ENCODE data around the gene KCNIP4. TPM values are rescaled to one million over a fixed set of nuclear protein-coding genes. Genes with fewer than 3 reads are reported as not detected.

The KCNIP4 gene
- polyA plus RNA-seq, 1 donor (not counting 4 experiments of a cell fraction or from before 2014, with no cell fraction given): 0.07 TPM

DNA sequence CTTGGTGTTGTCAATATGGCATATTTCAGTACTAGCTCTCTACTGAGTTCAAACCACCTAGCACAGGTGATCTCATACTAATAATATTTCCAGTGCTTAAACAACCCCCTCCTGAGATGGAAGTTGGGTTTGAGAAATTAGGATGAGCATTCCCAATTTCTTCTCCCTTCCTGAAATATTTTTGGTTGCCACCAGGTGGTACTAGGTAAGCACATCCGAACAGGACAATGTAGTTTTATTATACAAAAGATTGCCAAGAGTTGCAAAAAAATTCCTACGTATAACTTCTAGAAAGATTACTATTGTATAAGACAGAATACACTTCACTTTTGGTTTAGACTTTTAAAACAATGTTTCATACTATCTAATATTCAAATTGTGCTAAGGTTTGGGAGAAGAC, 763.8 kb downstream of the KCNIP4 start:
- H3K27ac ChIP-seq (ENCODE audit: control insufficient read depth, insufficient read depth, low read length): no peak overlapping the region
- no peaks in the 10 kb centered on the region for H3K9me1 ChIP-seq (ENCODE audit: control insufficient read depth, extremely low read depth, insufficient read depth, low read length)
- TF ChIP-seq, protein P1, sequence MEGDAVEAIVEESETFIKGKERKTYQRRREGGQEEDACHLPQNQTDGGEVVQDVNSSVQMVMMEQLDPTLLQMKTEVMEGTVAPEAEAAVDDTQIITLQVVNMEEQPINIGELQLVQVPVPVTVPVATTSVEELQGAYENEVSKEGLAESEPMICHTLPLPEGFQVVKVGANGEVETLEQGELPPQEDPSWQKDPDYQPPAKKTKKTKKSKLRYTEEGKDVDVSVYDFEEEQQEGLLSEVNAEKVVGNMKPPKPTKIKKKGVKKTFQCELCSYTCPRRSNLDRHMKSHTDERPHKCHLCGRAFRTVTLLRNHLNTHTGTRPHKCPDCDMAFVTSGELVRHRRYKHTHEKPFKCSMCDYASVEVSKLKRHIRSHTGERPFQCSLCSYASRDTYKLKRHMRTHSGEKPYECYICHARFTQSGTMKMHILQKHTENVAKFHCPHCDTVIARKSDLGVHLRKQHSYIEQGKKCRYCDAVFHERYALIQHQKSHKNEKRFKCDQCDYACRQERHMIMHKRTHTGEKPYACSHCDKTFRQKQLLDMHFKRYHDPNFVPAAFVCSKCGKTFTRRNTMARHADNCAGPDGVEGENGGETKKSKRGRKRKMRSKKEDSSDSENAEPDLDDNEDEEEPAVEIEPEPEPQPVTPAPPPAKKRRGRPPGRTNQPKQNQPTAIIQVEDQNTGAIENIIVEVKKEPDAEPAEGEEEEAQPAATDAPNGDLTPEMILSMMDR (optimal IDR thresholded peaks at IDR 0.05 in 1 of 3, IDR thresholded peaks at IDR 0.05 in 1 of 3, conservative IDR thresholded peaks at IDR 0.05 in 1 of 3; ENCODE audit: extremely low read depth in 1 of 3, insufficient read depth in 2 of 3, low read length in 3 of 3): no peak
- dilution Hi-C loops (cut with MboI; ENCODE audit: extremely low pct_ligation_motif_present, low sequenced_read_pairs): no loop called here
- H4K20me1 ChIP-seq (ENCODE audit: control insufficient read depth, extremely low read depth, insufficient read depth, low read length): no peaks in the 10 kb centered on the region
- H3K9ac ChIP-seq (ENCODE audit: control insufficient read depth, extremely low read depth, insufficient read depth, low read length): no peak overlapping the region
- no peaks in the 10 kb centered on the region for H3K36me3 ChIP-seq (ENCODE audit: control insufficient read depth in 2 of 2, extremely low read depth in 1 of 2, insufficient read depth in 2 of 2, low read length in 2 of 2)
- H3K4me1 ChIP-seq (ENCODE audit: control insufficient read depth, extremely low read depth, insufficient read depth, low read length): no peaks in the 10 kb centered on the region
- H3K27me3 ChIP-seq (ENCODE audit: control insufficient read depth, extremely low read depth, insufficient read depth, low read length): no peaks in the 10 kb centered on the region
- no peak for DNase-seq (ENCODE audit: low read depth, low spot score)
- H3K9me3 ChIP-seq (ENCODE audit: control insufficient read depth, low read depth, low read length): no peaks in the 10 kb centered on the region
- H2AFZ ChIP-seq (ENCODE audit: control insufficient read depth, low read length): no peak overlapping the region
- H3K4me2 ChIP-seq (ENCODE audit: control insufficient read depth, extremely low read depth, insufficient read depth, low read depth, low read length): no peak overlapping the region
- H3K4me3 ChIP-seq (ENCODE audit: control insufficient read depth in 2 of 3, extremely low read depth in 1 of 3, insufficient read depth in 2 of 3, low read depth in 1 of 3, low read length in 3 of 3): no peak overlapping the region
- FAIRE-seq: no peak
- no peaks in the 10 kb centered on the region for H3K79me2 ChIP-seq (ENCODE audit: control insufficient read depth, insufficient read depth, low read length)

DNA sequence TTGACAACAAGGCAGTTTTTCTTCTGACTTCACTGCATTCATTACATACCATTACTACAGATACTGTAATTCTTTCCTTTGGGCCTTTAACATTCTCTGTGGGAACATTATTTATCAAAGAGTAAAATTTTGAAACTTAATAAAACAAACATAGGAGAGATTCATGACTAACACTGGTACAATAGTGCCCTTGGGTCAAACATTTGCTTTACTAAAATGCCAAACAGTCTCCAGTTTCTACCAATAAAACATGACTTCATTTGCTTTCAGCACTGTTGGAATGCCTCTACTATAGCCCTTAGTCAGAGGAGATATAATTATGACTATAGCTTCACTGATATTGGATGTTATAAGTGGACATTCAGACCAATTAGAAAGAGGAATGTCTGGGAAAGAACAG, 766.9 kb downstream of the KCNIP4 start:
- DNase-seq (ENCODE audit: low read depth, low spot score) (no peak), FAIRE-seq (no peak)
- H3K36me3 ChIP-seq (ENCODE audit: control insufficient read depth in 2 of 2, extremely low read depth in 1 of 2, insufficient read depth in 2 of 2, low read length in 2 of 2): no peaks in the 10 kb centered on the region
- dilution Hi-C loops (cut with MboI; ENCODE audit: extremely low pct_ligation_motif_present, low sequenced_read_pairs): no loop called here
- no peaks in the 10 kb centered on the region for H3K9me3 ChIP-seq (ENCODE audit: control insufficient read depth, low read depth, low read length)
- no peak overlapping the region for H3K4me2 ChIP-seq (ENCODE audit: control insufficient read depth, extremely low read depth, insufficient read depth, low read depth, low read length)
- no peaks in the 10 kb centered on the region for H3K4me1 ChIP-seq (ENCODE audit: control insufficient read depth, extremely low read depth, insufficient read depth, low read length)
- H4K20me1 ChIP-seq (ENCODE audit: control insufficient read depth, extremely low read depth, insufficient read depth, low read length): no peaks in the 10 kb centered on the region
- H3K27me3 ChIP-seq (ENCODE audit: control insufficient read depth, extremely low read depth, insufficient read depth, low read length): no peaks in the 10 kb centered on the region
- H2AFZ ChIP-seq (ENCODE audit: control insufficient read depth, low read length): no peak overlapping the region
- no peak overlapping the region for H3K27ac ChIP-seq (ENCODE audit: control insufficient read depth, insufficient read depth, low read length)
- no peak for TF ChIP-seq EZH2 (IDR thresholded peaks at IDR 0.05; ENCODE audit: low read length)
- TF ChIP-seq, protein P1 (optimal IDR thresholded peaks at IDR 0.05 in 1 of 3, IDR thresholded peaks at IDR 0.05 in 1 of 3, conservative IDR thresholded peaks at IDR 0.05 in 1 of 3; ENCODE audit: extremely low read depth in 1 of 3, insufficient read depth in 2 of 3, low read length in 3 of 3): no peak
- H3K9ac ChIP-seq (ENCODE audit: control insufficient read depth, extremely low read depth, insufficient read depth, low read length): no peak overlapping the region
- no peaks in the 10 kb centered on the region for H3K79me2 ChIP-seq (ENCODE audit: control insufficient read depth, insufficient read depth, low read length)
- H3K4me3 ChIP-seq (ENCODE audit: control insufficient read depth in 2 of 3, extremely low read depth in 1 of 3, insufficient read depth in 2 of 3, low read depth in 1 of 3, low read length in 3 of 3): no peak overlapping the region
- H3K9me1 ChIP-seq (ENCODE audit: control insufficient read depth, extremely low read depth, insufficient read depth, low read length): no peaks in the 10 kb centered on the region

All from keratinocyte (primary cell).